HG02610 (cell line): ENCODE results near the gene USP21.

Experiments
- ATAC-seq: cut with Tn5 transposase; IDR thresholded peaks from one replicate; pipeline ENCODE4 v1.9.1; 2021; ENCODE audit warnings: mild to moderate bottlenecking, moderate library complexity; ENCODE audit not compliant: unreplicated experiment

The USP21 gene

DNA sequence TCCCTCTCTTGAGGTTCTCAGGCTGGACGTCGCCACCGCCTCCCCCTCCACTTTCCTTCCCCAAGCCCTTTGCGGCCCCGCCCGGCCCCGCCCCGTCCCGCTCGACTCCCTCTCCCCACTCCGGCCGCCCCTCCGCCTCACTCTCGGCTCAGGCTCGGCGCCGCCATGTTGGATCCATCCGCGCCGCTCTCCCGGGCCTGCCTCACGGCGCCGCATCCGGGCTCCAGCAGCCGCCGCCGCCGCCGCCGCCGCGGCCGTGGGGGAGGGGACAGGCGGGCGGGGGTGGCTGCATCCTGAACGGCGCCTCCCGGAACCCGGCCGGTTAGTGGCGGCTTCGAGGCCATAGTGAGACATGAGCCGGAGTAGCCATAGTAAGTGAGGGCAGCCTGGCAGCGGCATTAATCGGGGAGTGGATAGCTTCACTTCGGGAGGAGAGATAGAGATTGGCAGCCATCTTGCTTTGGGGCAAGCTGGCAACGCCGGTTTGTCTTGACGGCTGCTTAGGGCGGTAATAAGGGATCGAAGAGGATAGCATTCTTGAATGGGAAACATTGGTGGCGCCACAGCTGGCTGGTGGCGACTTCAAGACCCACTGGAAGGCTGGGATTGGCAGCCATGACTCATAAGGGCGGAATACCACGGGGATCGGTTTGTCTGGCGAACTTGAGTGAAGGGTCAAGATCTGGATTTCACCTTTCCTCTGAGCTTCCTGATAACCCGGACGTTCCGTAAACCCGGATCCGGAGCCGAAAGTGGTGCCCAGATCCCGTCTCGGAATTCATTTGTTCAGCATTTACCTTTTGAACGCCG lies 26.7 kb upstream of the USP21 start, which contains the start of gene DEDD:
DEDD (minus strand) TSS at position 258 of the 810 bp plus-strand sequence. CDS start 8,205 bp downstream, outside the sequence.
- peak; percentile 95 for ATAC-seq

DNA sequence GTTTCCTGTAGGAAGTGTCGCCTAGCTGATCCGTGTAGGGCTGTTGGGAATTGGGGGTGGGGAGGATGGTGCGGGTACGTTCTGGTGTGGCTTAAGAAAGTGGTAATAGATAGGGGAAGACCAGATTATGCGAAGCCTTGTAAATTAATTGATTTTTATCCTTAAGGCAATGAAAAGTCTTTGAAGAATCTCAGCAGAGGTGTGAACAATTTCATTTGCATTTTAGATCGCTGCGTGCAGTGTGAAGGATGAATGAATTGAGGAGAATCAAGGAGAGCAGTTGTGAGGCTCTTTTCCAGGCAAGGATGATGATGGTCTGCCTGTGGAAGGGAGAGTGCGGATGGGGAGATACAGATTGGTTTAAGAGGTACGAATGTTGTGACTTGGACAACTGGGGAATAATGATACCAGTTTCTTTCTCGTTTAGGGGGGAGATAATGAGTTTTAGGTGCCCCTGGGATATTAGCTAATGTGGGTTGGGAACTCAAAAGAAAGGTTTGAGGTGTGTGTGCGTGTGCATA lies 26.0 kb upstream of the USP21 start:
- ATAC-seq = no peak

DNA sequence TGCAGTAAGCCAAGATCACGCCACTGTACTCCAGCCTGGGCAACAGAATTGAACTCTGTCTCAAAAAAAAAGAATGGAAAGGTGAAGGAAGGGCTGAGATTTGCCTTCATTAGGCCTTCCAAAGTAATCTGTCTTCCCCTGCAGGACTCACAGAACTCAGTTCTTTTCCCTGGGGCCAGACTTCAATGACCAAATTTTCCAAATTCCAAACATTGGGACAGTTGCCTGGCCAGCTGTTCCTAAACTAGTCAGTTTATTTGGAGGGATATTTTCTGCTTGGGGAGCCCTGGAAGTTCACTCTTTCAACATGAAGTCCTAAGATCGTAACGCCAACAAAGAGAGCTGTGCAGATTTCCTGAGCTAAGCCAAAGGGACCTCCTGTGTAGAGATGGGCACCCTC lies 21.4 kb upstream of the USP21 start:
- ATAC-seq = no peak

DNA sequence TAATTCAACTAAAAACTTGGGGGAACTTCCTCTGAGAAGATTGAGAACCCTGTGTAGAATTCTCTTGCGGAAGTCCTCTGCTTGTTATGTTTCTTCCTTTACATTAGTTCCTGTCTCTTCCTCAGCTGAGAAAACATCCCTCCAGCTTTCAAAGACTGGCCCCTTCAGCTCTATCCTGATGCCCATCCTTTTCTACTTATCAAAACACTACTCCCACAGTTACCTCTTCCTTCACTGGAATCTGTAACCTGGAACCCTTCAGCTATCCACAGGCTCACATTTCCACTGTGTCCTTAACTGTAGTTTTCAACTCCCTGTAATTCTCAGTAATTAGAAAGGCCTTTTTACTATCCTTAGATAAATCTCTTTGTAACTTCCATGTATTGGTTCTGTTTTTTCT lies 20.9 kb upstream of the USP21 start:
- no peak for ATAC-seq

DNA sequence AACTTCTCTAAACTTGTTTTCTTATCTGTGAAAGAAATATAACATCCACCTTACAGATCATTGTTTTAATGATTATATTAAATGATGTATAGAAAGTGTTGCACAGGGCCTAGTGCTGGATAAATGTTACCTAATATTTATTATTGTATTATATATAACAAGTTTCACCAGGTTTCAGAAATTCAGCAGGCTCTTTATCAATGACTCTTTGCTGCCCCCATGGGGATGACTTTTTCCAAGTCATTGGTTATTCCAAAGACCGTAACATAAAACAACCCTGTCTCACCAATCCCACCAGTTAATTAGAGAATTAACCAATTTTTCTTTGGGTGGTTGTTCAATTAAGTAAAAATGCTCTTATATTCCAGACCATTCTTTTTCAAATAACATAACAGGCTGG lies 19.5 kb upstream of the USP21 start:
- ATAC-seq = no peak

DNA sequence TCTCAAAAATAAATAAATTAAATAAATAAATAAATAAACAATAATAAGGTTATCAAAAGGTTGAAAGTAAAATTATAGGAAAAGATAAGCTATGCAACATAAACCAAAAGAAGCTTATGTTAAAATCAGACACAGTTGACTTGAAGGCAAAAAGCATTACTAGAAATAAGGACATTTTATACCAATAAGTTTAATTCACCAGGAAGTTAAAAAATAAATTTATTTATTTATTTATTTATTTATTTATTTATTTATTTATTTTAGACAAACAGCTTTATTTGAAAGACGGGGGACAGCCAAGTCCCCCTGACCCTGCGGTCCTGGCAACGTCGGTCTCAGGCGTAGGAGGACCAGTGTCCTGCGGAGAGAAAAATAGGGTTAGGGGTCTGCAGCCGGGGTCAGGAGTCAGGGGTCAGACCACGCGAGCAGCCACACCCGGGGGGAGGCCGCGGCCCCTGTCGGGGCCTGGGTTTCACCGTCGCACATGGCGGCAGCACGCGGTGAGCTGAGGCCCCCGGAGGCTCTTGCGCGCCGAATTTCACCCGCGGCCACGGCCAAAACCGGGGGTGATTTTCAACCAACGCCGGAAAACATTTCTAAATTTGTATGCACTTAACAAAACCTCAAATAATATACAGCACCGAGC lies 18.4 kb upstream of the USP21 start:
- no peak for ATAC-seq

DNA sequence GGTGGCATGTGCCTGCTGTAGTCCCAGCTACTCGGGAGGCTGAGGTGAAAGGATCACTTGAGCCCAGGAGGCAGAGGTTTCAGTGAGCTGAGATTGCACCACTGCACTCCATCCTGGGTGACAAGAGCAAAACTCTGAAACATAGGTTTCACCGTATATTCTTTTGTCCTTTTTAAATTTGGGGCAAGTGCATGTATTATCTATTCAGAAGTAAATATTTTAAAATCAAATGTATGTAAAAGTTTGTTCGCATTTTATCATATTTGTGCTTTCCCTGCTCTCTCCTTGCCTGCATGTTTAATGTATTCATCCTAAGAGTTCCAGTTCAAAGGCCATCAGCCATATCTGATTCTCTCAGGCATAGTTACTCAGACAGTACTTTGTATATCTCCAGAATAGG lies 13.5 kb upstream of the USP21 start:
- no peak for ATAC-seq

DNA sequence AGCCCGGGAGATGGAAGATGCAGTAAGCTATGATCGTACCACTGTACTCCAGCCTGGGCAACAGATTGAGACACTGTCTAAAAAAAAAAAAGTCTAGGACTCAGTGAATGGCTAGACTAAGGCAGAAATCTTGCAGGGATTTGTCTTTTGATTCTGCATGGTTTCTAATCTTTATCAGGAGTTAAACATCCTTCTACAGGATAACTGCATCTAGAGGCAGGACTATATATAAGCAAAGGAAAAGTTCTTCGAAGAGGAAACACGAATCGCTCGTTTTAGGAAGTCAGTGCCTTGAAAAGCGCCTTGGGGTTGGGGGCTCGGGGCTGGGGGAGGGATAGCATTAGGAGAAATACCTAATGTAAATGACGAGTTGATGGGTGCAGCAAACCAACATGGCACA lies 6.1 kb upstream of the USP21 start:
- no peak for ATAC-seq

DNA sequence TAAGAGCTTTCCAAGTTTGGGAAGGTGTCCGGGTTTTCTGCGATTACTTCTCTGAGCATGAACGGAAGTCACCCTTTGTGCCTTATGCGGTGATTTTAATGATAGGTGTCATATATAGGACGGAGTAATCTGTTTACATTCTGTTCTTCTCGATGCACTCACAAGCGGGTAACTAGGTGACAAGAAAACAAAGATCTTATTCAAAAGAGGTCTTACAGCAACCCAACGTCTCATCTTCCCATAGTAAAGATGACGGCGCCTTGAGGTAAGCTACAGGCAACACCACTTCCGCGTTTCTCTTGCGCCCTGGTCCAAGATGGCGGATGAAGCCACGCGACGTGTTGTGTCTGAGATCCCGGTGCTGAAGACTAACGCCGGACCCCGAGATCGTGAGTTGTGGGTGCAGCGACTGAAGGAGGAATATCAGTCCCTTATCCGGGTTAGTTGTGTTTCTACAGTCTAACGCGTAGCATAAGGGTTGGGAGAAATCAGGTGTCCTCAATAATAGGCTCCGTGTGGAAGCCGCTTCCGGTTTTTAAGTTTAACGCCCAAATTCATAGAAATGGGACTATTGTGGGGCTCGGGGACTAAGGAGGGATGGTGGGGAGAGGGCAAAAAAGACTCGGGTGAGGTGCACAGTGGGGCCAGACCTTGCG lies 5.5 kb upstream of the USP21 start, which contains the start of gene UFC1:
UFC1 (plus strand) TSS at position 297 of the 656 bp plus-strand sequence; CDS start at position 317, 20 bp downstream.
- ATAC-seq = peak; percentile 88

DNA sequence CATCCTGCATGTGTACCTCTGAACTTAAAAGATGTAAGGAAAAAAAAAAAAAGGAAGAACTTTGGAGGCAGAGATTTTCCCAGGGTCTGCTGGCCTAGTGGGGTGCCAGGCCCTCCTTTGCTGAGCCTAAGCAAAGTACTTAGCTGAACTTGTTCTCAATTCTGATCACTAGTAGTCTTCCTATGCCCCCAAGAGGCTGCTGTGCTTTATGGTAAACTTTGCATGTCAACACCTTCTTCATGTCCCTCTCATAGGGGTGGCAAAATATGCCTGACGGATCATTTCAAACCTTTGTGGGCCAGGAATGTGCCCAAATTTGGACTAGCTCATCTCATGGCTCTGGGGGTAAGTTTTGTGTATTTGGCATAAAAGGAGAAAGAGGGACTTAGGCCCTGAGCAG lies 1.4 kb upstream of the USP21 start:
- no peak for ATAC-seq

DNA sequence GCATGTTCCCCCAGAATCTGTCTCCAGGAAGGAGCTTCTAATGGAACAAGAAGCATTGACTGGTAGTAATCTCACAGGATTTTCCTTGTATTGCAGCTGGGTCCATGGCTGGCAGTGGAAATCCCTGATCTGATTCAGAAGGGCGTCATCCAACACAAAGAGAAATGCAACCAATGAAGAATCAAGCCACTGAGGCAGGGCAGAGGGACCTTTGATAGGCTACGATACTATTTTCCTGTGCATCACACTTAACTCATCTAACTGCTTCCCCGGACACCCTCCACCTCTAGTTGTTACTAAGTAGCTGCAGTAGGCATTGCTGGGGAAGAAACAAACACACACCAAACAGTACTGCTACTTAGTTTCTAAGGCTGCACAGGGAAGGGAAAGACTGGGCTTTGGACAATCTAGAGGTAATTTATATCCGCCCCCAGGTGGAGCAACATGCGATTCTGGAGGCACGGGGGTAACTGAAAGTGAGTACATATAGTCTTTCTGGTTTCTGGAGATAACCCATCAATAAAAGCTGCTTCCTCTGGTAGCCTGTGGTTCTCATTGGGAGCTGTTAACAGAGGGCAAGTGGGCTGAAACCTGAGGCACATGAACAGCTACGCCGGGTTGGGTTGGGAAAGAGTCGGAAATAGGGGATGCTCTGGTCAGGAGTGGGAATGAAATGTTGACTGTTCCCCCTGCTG lies 837 bp upstream of the USP21 start:
- ATAC-seq = no peak

DNA sequence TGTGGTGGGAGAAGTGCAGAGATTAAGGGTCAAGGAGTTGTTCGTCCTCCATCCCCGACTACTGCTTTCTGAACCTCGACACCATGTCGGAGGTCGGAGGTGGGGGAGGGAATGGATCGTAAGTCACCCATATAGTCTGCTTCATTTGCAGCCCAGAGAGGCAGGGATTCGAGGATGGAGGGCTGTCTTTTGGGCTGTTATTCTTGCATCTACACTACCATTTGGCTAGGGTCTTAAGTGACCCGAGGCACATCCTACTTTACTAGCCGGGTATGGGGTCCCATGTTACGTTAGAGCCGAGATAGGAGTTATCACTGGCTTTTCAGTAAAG lies 578 bp downstream of the USP21 start:
- no peak for ATAC-seq

DNA sequence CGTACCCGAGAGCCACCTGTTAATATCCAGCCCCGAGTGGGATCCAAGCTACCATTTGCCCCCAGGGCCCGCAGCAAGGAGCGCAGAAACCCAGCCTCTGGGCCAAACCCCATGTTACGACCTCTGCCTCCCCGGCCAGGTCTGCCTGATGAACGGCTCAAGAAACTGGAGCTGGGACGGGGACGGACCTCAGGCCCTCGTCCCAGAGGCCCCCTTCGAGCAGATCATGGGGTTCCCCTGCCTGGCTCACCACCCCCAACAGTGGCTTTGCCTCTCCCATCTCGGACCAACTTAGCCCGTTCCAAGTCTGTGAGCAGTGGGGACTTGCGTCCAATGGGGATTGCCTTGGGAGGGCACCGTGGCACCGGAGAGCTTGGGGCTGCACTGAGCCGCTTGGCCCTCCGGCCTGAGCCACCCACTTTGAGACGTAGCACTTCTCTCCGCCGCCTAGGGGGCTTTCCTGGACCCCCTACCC lies 1.4 kb downstream of the USP21 start:
- ATAC-seq = no peak

DNA sequence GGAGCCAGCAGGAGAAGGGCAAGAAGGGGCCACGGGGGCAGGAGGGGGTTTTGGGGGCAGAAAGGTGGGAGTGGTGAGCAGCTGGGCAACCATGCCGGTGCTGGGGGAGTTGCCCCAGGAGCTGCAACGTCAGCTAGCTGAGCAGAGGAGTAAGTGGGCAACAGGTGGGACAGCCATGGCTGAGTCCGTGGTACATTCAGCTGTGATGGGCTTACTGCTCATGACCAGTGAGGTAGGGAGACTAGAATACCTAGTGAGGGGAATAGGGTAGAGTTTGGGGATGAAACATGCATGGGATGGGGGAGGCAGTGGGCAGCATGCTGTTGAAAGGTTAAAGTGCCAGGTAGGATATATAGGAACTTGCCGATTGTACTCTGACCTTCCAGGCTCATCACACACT lies 2.4 kb downstream of the USP21 start:
- ATAC-seq = no peak

DNA sequence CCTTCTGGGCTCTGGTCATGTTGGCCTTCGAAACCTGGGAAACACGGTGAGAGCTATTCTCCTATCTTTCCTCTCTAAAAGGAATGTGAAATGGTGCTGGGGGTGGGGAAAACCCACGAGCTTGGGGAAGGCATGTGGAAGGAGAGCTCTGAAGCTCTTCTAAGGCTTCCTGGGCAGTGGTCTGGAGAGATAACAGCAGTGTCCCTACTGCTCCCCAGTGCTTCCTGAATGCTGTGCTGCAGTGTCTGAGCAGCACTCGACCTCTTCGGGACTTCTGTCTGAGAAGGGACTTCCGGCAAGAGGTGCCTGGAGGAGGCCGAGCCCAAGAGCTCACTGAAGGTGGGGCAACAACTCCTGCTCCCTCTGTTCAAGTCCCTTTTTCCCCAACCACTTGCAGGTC lies 2.8 kb downstream of the USP21 start:
- ATAC-seq = no peak

DNA sequence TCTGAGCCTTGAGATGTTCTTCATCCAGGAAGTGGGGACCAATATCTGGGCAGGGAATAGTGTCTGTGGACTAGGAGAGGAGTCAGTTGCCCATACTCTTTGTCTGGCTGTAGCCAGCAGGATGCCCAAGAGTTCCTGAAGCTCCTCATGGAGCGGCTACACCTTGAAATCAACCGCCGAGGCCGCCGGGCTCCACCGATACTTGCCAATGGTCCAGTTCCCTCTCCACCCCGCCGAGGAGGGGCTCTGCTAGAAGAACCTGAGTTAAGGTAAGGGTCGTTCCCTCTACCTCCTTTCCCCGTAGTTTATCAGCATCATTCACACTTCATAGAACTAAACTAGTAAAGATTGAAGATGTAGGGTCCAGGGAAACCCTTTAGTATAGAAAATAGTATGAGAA lies 3.5 kb downstream of the USP21 start:
- no peak for ATAC-seq

DNA sequence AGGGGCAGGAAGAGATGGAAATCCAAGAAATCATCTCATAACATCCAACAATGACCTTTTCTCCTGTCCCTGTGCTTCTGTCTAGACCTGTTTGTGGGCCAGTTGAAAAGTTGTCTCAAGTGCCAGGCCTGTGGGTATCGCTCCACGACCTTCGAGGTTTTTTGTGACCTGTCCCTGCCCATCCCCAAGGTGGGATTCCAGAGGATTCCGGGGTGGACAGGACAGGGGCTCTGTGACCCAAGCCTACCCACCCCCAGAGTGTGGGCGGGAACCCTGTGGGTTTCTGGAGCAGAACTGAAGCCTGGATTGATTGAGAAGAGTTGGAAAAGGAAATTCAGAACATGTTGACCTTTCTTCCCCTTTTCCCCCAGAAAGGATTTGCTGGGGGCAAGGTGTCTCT lies 4.5 kb downstream of the USP21 start:
- ATAC-seq = no peak

DNA sequence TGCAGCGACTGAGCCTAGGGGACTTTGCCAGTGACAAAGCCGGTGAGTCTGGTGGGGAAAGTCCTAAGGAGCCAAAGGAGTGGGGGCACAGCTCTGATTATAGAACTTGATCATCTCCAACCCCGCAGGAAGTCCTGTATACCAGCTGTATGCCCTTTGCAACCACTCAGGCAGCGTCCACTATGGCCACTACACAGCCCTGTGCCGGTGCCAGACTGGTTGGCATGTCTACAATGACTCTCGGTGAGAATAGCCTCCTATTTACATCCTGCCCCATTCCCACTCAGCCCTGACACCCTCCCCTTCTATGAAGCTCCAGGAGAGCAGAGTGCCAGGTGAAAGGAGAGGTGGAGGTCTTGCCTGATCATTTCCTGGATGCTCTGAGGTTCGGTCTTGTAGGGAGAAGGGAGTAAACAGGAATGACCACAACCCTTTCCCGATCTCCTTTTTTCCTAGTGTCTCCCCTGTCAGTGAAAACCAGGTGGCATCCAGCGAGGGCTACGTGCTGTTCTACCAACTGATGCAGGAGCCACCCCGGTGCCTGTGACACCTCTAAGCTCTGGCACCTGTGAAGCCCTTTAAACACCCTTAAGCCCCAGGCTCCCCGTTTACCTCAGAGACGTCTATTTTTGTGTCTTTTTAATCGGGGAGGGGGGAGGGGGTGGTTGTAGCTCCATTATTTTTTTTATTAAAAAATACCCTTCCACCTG lies 5.8 kb downstream of the USP21 start:
- ATAC-seq = no peak

DNA sequence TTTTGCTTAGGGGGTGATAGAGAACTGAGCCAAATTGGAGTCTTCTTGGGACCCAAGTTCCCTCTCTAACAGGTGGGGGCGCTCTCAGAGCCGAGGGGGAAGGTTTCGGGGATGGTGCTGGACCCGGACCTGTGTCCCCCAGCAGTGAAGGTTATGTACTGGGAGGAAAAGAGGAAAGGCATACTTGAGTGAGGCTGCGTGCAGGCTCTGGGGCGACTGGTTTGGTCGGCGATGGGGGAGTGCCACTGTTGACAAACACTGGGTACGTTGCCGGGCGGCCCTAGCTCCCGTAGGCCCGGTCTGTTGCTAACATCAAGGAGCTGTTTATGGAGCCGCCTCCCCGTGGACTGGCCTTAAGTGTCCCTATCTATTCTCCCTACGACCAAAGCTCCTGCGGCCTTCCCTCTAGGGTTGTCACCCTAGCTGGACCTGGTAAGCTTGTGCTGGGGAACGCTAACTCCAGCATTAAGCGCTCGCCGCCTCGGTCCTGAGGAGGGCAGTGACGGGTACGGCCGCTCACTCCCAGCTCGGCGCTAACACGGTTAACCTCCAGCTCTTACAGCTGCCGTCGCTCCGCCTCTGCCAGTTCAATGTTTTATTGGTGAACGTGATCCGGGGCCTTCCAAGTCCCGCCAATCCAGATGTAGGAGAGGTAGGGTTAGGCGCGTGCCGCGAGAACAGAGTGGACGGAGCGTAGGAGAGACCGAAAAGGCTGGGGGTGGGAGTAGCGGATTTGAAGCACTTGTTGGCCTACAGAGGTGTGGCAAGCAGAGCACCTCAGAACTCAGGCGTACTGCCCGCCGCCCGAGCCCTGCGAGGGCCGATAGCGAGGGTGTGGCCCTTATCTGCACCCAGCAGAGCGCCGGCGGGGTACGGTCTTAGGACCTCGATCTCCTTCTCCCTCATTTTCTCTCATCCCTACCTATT lies 6.7 kb downstream of the USP21 start, which contains the start of gene PPOX:
PPOX (plus strand) TSS at position 685 of the 927 bp plus-strand sequence. CDS start 422 bp downstream, outside the sequence.
- ATAC-seq = peak; percentile 95
